Measurements from ENCODE around the gene HSPA1L.
"Not testable (repeated sequence)": the region's sequence is repeated elsewhere in the genome, so short reads cannot be mapped to it uniquely, and the experiment has no call there.

HSPA1L gene

DNA sequence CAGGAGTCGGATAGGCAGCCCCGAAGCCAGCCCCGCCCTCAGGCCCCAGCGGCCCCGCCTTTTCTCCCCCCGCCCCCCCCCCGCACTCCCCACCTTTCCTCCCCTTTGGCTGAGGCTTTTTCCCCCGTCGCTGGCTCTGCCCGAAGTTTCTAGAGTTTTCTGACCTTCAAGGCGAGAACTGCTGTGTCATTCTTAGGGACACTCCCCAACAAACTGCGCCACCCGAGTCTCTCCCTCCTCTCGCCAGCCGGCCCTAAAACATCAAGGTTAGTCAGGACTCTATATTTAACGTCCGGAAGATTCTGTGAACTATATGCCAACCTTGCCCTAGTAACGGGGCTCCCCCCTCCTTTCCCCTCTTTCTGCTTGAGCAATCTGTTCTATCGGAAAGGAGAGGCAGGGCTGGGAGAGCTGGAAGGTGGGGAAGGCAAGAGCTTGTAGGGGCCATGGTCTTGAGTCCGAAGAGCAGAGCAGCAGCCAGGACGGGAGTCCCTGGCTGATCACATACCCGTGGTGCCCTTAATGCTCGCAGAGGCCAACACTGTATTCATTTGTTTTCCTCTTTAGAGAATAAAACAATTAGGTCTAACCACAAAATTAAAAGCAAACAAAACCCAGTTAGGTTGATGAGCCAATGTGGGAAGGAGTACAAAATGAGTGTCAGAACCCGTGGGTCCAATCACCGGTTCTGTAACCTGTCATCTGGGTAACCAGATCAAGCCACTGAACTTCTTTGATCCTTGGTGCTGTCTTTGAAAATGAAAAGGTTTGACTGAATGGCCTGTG lies 7.1 kb upstream of the HSPA1L start:
- Histone ChIP-seq H3K9me3 (ENCODE audit: severe bottlenecking) (peaks cover 14% of the 10 kb centered on the region), H3K27ac (no peak overlapping the region), H3K27me3 (ENCODE audit: insufficient read depth, low read depth, severe bottlenecking) (no peaks in the 10 kb centered on the region), H3K4me3 (ENCODE audit: low read depth, low read length) (peak overlapping the region; percentile 26), H3K36me3 (no peaks in the 10 kb centered on the region)
- no peak for DNase-seq
- TF ChIP-seq, protein P1, sequence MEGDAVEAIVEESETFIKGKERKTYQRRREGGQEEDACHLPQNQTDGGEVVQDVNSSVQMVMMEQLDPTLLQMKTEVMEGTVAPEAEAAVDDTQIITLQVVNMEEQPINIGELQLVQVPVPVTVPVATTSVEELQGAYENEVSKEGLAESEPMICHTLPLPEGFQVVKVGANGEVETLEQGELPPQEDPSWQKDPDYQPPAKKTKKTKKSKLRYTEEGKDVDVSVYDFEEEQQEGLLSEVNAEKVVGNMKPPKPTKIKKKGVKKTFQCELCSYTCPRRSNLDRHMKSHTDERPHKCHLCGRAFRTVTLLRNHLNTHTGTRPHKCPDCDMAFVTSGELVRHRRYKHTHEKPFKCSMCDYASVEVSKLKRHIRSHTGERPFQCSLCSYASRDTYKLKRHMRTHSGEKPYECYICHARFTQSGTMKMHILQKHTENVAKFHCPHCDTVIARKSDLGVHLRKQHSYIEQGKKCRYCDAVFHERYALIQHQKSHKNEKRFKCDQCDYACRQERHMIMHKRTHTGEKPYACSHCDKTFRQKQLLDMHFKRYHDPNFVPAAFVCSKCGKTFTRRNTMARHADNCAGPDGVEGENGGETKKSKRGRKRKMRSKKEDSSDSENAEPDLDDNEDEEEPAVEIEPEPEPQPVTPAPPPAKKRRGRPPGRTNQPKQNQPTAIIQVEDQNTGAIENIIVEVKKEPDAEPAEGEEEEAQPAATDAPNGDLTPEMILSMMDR (IDR thresholded peaks at IDR 0.05; ENCODE audit: low read depth, low read length): no peak

- peaks cover 10% of the 10 kb centered on the region for H3K9me3 ChIP-seq (ENCODE audit: severe bottlenecking)
- TF ChIP-seq, protein P1 (IDR thresholded peaks at IDR 0.05; ENCODE audit: low read depth, low read length): no peak
- H3K4me3 ChIP-seq (ENCODE audit: low read depth, low read length): peak overlapping the region; percentile 26; the same call in 1 of the 2 replicates
- no peaks in the 10 kb centered on the region for H3K27me3 ChIP-seq (ENCODE audit: insufficient read depth, low read depth, severe bottlenecking)
- H3K27ac ChIP-seq: peak overlapping the region; percentile 35
- no peaks in the 10 kb centered on the region for H3K36me3 ChIP-seq
- DNase-seq: no peak
Observed at GRCh38 chr6:31821301-31822035, 6.4 kb upstream of the HSPA1L start.

DNA sequence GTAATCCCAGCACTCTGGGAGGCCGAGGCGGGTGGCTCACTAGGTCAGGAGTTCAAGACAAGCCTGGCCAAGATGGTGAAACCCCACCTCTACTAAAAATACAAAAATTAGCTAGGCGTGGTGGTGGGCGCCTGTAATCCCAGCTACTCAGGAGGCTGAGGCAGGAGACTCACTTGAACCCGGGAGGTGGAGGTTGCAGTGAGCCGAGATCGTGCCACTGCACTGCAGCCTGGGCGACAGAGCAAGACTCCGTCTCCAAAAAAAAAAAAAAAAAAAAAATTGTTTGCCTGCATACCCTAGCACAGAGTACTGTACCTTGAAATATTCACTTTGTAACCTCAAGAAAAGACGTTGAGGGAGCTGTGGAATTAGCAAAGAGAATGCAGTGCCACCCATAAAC lies 5.3 kb upstream of the HSPA1L start:
- H3K27me3 ChIP-seq (ENCODE audit: insufficient read depth, low read depth, severe bottlenecking); H3K9me3 ChIP-seq (ENCODE audit: severe bottlenecking); DNase-seq; H3K27ac ChIP-seq; H3K4me3 ChIP-seq (ENCODE audit: low read depth, low read length); H3K36me3 ChIP-seq: not testable (repeated sequence)

DNA sequence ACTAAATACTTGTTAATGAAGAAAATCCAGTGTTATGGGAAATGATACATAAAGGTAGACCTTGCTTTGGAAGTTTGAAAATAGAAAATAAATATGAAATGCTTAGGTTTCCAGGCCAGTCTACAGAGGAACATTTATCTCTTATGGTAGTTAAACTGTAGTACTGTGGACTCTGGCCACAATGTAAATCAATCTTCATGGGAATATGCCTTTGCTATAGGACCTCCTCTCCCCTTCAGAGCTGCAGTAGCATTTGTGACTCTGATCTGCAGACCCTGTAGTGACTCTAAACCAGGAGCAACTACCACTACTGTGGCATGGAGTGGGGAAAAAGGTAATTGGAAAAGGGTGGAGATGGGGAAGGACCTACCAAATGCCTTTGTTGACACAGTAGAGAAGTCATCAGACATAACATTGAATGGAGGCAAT lies 4.8 kb upstream of the HSPA1L start:
- no peaks in the 10 kb centered on the region for H3K27me3 ChIP-seq (ENCODE audit: insufficient read depth, low read depth, severe bottlenecking)
- no peak for DNase-seq
- no peaks in the 10 kb centered on the region for H3K36me3 ChIP-seq
- TF ChIP-seq, protein P1 (IDR thresholded peaks at IDR 0.05; ENCODE audit: low read depth, low read length): no peak
- peaks cover 15% of the 10 kb centered on the region for H3K9me3 ChIP-seq (ENCODE audit: severe bottlenecking)
- H3K27ac ChIP-seq: no peak overlapping the region
- H3K4me3 ChIP-seq (ENCODE audit: low read depth, low read length): no peak overlapping the region

GRCh38 chr6:31817929-31818511 lies 2.9 kb upstream of the HSPA1L start:
- H3K27ac ChIP-seq; DNase-seq; H3K4me3 ChIP-seq (ENCODE audit: low read depth, low read length); H3K27me3 ChIP-seq (ENCODE audit: insufficient read depth, low read depth, severe bottlenecking); H3K36me3 ChIP-seq: not testable (repeated sequence)
- H3K9me3 ChIP-seq (ENCODE audit: severe bottlenecking): peaks cover 31% of the 10 kb centered on the region

- H3K4me3 ChIP-seq (ENCODE audit: low read depth, low read length); DNase-seq; H3K27me3 ChIP-seq (ENCODE audit: insufficient read depth, low read depth, severe bottlenecking); H3K36me3 ChIP-seq; H3K27ac ChIP-seq: not testable (repeated sequence)
- peaks cover 31% of the 10 kb centered on the region for H3K9me3 ChIP-seq (ENCODE audit: severe bottlenecking)
Observed at GRCh38 chr6:31817133-31817928, 2.2 kb upstream of the HSPA1L start.

GRCh38 chr6:31814677-31815024 lies 432 bp downstream of the HSPA1L start:
- DNase-seq: no peak
- Histone ChIP-seq H3K9me3 (ENCODE audit: severe bottlenecking) (peaks cover 39% of the 10 kb centered on the region), H3K27me3 (ENCODE audit: insufficient read depth, low read depth, severe bottlenecking) (no peaks in the 10 kb centered on the region), H3K36me3 (no peaks in the 10 kb centered on the region), H3K4me3 (ENCODE audit: low read depth, low read length) (no peak overlapping the region), H3K27ac (no peak overlapping the region)
- TF ChIP-seq, protein P1 (IDR thresholded peaks at IDR 0.05; ENCODE audit: low read depth, low read length): no peak
